ENCODE results near the gene IDS.
"Not testable (repeated sequence)": the region's sequence is repeated elsewhere in the genome, so short reads cannot be mapped to it uniquely, and the experiment has no call there.

The IDS gene

GRCh38 chrX:149539283-149540130 lies 34.4 kb upstream of the IDS start:
- no peak for FAIRE-seq

GRCh38 chrX:149537474-149537873 lies 32.4 kb upstream of the IDS start:
- FAIRE-seq, result not testable (repeated sequence)

More at GRCh38 chrX:149539283-149540130, 34.4 kb upstream of the IDS start:
- peak; percentile 28; the same call in 1 of the 2 replicates for TF ChIP-seq POLR2A (IDR thresholded peaks at IDR 0.05; ENCODE audit: low read depth, low read length)
- DNase-seq (ENCODE audit: insufficient read length, low spot score), result peak; percentile 59

GRCh38 chrX:149534926-149535602 lies 30.0 kb upstream of the IDS start:
- not testable (repeated sequence) for DNase-seq (ENCODE audit: insufficient read length, low spot score); FAIRE-seq

More at GRCh38 chrX:149537474-149537873, 32.4 kb upstream of the IDS start:
- not testable (repeated sequence) for DNase-seq (ENCODE audit: insufficient read length, low spot score)

GRCh38 chrX:149533999-149534398 lies 28.9 kb upstream of the IDS start:
- not testable (repeated sequence) for DNase-seq (ENCODE audit: insufficient read length, low spot score); FAIRE-seq

GRCh38 chrX:149532868-149533267 lies 27.8 kb upstream of the IDS start:
- not testable (repeated sequence) for DNase-seq (ENCODE audit: insufficient read length, low spot score); FAIRE-seq

- no peak for TF ChIP-seq POLR2A (IDR thresholded peaks at IDR 0.05; ENCODE audit: low read depth, low read length)
- no peak for DNase-seq (ENCODE audit: insufficient read length, low spot score)
- FAIRE-seq, result no peak
These were observed 26.5 kb upstream of the IDS start for GRCh38 chrX:149531599-149531998.

GRCh38 chrX:149528381-149528780 lies 23.3 kb upstream of the IDS start:
- FAIRE-seq, result no peak
- DNase-seq (ENCODE audit: insufficient read length, low spot score), result no peak
- no peak for TF ChIP-seq POLR2A (IDR thresholded peaks at IDR 0.05; ENCODE audit: low read depth, low read length)

GRCh38 chrX:149527705-149528104 lies 22.6 kb upstream of the IDS start:
- FAIRE-seq (no peak), DNase-seq (ENCODE audit: insufficient read length, low spot score) (no peak)
- TF ChIP-seq POLR2A (IDR thresholded peaks at IDR 0.05; ENCODE audit: low read depth, low read length), result no peak

GRCh38 chrX:149526318-149527033 lies 21.4 kb upstream of the IDS start:
- FAIRE-seq; DNase-seq (ENCODE audit: insufficient read length, low spot score): not testable (repeated sequence)

GRCh38 chrX:149525903-149526302 lies 20.8 kb upstream of the IDS start:
- DNase-seq (ENCODE audit: insufficient read length, low spot score); FAIRE-seq: not testable (repeated sequence)

- FAIRE-seq, result peak; percentile 91
- DNase-seq (ENCODE audit: insufficient read length, low spot score), result not testable (repeated sequence)
These were observed 20.3 kb upstream of the IDS start for GRCh38 chrX:149525389-149525788.

- FAIRE-seq (no peak), DNase-seq (ENCODE audit: insufficient read length, low spot score) (no peak)
- no peak for TF ChIP-seq POLR2A (IDR thresholded peaks at IDR 0.05; ENCODE audit: low read depth, low read length)
These were observed 17.8 kb upstream of the IDS start for GRCh38 chrX:149522916-149523315.

GRCh38 chrX:149521438-149521837 lies 16.3 kb upstream of the IDS start:
- no peak for TF ChIP-seq POLR2A (IDR thresholded peaks at IDR 0.05; ENCODE audit: low read depth, low read length)
- DNase-seq (ENCODE audit: insufficient read length, low spot score) (no peak), FAIRE-seq (no peak)

GRCh38 chrX:149520636-149521277 lies 15.7 kb upstream of the IDS start:
- DNase-seq (ENCODE audit: insufficient read length, low spot score); FAIRE-seq: not testable (repeated sequence)
